Measurements from ENCODE around the gene CAMTA1.

GRCh38 chr1:7476402-7476801 lies 691.1 kb downstream of the CAMTA1 start:
- TF ChIP-seq CTCF (IDR thresholded peaks at IDR 0.05; ENCODE audit: low read length) = no peak
- no peak for TF ChIP-seq EZH2 (optimal IDR thresholded peaks at IDR 0.05; ENCODE audit: low read depth, low read length)
- no peak for TF ChIP-seq EZH2phosphoT487 (IDR thresholded peaks at IDR 0.05; ENCODE audit: low read length)
